ENCODE results near the gene OR8B3.
"Not testable (repeated sequence)": the region's sequence is repeated elsewhere in the genome, so short reads cannot be mapped to it uniquely, and the experiment has no call there.

OR8B3 gene

GRCh38 chr11:124424384-124424921 is 25.6 kb upstream of the OR8B3 start, which contains the start of gene OR8B4:
OR8B4 (minus strand) TSS chr11:124424871; CDS start chr11:124424871, 0 bp downstream.
- DNase-seq = no peak

GRCh38 chr11:124421043-124421442 is 22.2 kb upstream of the OR8B3 start:
- Histone ChIP-seq H3K9me3 (ENCODE audit: control insufficient read depth, low read length) (no peaks in the 10 kb centered on the region), H3K36me3 (ENCODE audit: control insufficient read depth, insufficient read depth, low read length) (no peaks in the 10 kb centered on the region), H3K4me1 (ENCODE audit: control insufficient read depth, insufficient read depth, low read length, poor library complexity, severe bottlenecking) (no peaks in the 10 kb centered on the region), H3K27ac (ENCODE audit: insufficient read depth, low read length, poor library complexity, severe bottlenecking) (no peak overlapping the region), H3K4me3 (ENCODE audit: insufficient read depth, low read depth, low read length, poor library complexity, severe bottlenecking) (no peak overlapping the region), H3K27me3 (replicated peaks; ENCODE audit: control insufficient read depth, insufficient read depth, low read length, poor library complexity, severe bottlenecking) (no peaks in the 10 kb centered on the region)
- no peak for DNase-seq

More at GRCh38 chr11:124424384-124424921, 25.6 kb upstream of the OR8B3 start, which contains the start of gene OR8B4:
- H3K27me3 ChIP-seq (replicated peaks; ENCODE audit: control insufficient read depth, insufficient read depth, low read length, poor library complexity, severe bottlenecking) = no peaks in the 10 kb centered on the region
- no peak within 1 kb of the TSS for H3K27ac ChIP-seq (ENCODE audit: insufficient read depth, low read length, poor library complexity, severe bottlenecking)
- H3K9me3 ChIP-seq (ENCODE audit: control insufficient read depth, low read length) = no peaks in the 10 kb centered on the region
- no peak within 1 kb of the TSS for H3K4me3 ChIP-seq (ENCODE audit: insufficient read depth, low read depth, low read length, poor library complexity, severe bottlenecking)
- H3K4me1 ChIP-seq (ENCODE audit: control insufficient read depth, insufficient read depth, low read length, poor library complexity, severe bottlenecking) = no peaks in the 10 kb centered on the region
- H3K36me3 ChIP-seq (ENCODE audit: control insufficient read depth, insufficient read depth, low read length) = no peaks in the 10 kb centered on the region

- Histone ChIP-seq H3K4me1 (ENCODE audit: control insufficient read depth, insufficient read depth, low read length, poor library complexity, severe bottlenecking) (no peaks in the 10 kb centered on the region), H3K9me3 (ENCODE audit: control insufficient read depth, low read length) (no peaks in the 10 kb centered on the region), H3K27ac (ENCODE audit: insufficient read depth, low read length, poor library complexity, severe bottlenecking) (no peak overlapping the region), H3K4me3 (ENCODE audit: insufficient read depth, low read depth, low read length, poor library complexity, severe bottlenecking) (no peak overlapping the region), H3K36me3 (ENCODE audit: control insufficient read depth, insufficient read depth, low read length) (no peaks in the 10 kb centered on the region), H3K27me3 (replicated peaks; ENCODE audit: control insufficient read depth, insufficient read depth, low read length, poor library complexity, severe bottlenecking) (no peaks in the 10 kb centered on the region)
- DNase-seq = no peak
These were observed 16.6 kb upstream of the OR8B3 start for GRCh38 chr11:124415356-124415923.

- no peaks in the 10 kb centered on the region for H3K27me3 ChIP-seq (replicated peaks; ENCODE audit: control insufficient read depth, insufficient read depth, low read length, poor library complexity, severe bottlenecking)
- no peaks in the 10 kb centered on the region for H3K36me3 ChIP-seq (ENCODE audit: control insufficient read depth, insufficient read depth, low read length)
- DNase-seq = no peak
- H3K4me3 ChIP-seq (ENCODE audit: insufficient read depth, low read depth, low read length, poor library complexity, severe bottlenecking) = no peak overlapping the region
- H3K4me1 ChIP-seq (ENCODE audit: control insufficient read depth, insufficient read depth, low read length, poor library complexity, severe bottlenecking) = no peaks in the 10 kb centered on the region
- H3K9me3 ChIP-seq (ENCODE audit: control insufficient read depth, low read length) = no peaks in the 10 kb centered on the region
- no peak overlapping the region for H3K27ac ChIP-seq (ENCODE audit: insufficient read depth, low read length, poor library complexity, severe bottlenecking)
These were observed 11.1 kb upstream of the OR8B3 start for GRCh38 chr11:124409906-124410305.

- Histone ChIP-seq H3K4me1 (ENCODE audit: control insufficient read depth, insufficient read depth, low read length, poor library complexity, severe bottlenecking) (no peaks in the 10 kb centered on the region), H3K4me3 (ENCODE audit: insufficient read depth, low read depth, low read length, poor library complexity, severe bottlenecking) (no peak overlapping the region), H3K36me3 (ENCODE audit: control insufficient read depth, insufficient read depth, low read length) (no peaks in the 10 kb centered on the region), H3K27ac (ENCODE audit: insufficient read depth, low read length, poor library complexity, severe bottlenecking) (no peak overlapping the region), H3K27me3 (replicated peaks; ENCODE audit: control insufficient read depth, insufficient read depth, low read length, poor library complexity, severe bottlenecking) (no peaks in the 10 kb centered on the region), H3K9me3 (ENCODE audit: control insufficient read depth, low read length) (no peaks in the 10 kb centered on the region)
- DNase-seq = no peak
These were observed 6.8 kb upstream of the OR8B3 start for GRCh38 chr11:124405581-124405980.

- H3K4me3 ChIP-seq (ENCODE audit: insufficient read depth, low read depth, low read length, poor library complexity, severe bottlenecking); H3K36me3 ChIP-seq (ENCODE audit: control insufficient read depth, insufficient read depth, low read length); H3K27me3 ChIP-seq (replicated peaks; ENCODE audit: control insufficient read depth, insufficient read depth, low read length, poor library complexity, severe bottlenecking); H3K27ac ChIP-seq (ENCODE audit: insufficient read depth, low read length, poor library complexity, severe bottlenecking); H3K9me3 ChIP-seq (ENCODE audit: control insufficient read depth, low read length); H3K4me1 ChIP-seq (ENCODE audit: control insufficient read depth, insufficient read depth, low read length, poor library complexity, severe bottlenecking); DNase-seq: not testable (repeated sequence)
These were observed 4.4 kb upstream of the OR8B3 start for GRCh38 chr11:124403186-124403585.

GRCh38 chr11:124402326-124402922 is 3.6 kb upstream of the OR8B3 start:
- H3K4me1 ChIP-seq (ENCODE audit: control insufficient read depth, insufficient read depth, low read length, poor library complexity, severe bottlenecking) = no peaks in the 10 kb centered on the region
- H3K27me3 ChIP-seq (replicated peaks; ENCODE audit: control insufficient read depth, insufficient read depth, low read length, poor library complexity, severe bottlenecking) = no peaks in the 10 kb centered on the region
- no peaks in the 10 kb centered on the region for H3K9me3 ChIP-seq (ENCODE audit: control insufficient read depth, low read length)
- no peak overlapping the region for H3K4me3 ChIP-seq (ENCODE audit: insufficient read depth, low read depth, low read length, poor library complexity, severe bottlenecking)
- no peaks in the 10 kb centered on the region for H3K36me3 ChIP-seq (ENCODE audit: control insufficient read depth, insufficient read depth, low read length)
- no peak overlapping the region for H3K27ac ChIP-seq (ENCODE audit: insufficient read depth, low read length, poor library complexity, severe bottlenecking)
- no peak for DNase-seq

GRCh38 chr11:124396847-124397246 is 2.0 kb downstream of the OR8B3 start:
- not testable (repeated sequence) for DNase-seq; H3K36me3 ChIP-seq (ENCODE audit: control insufficient read depth, insufficient read depth, low read length); H3K4me1 ChIP-seq (ENCODE audit: control insufficient read depth, insufficient read depth, low read length, poor library complexity, severe bottlenecking); H3K27ac ChIP-seq (ENCODE audit: insufficient read depth, low read length, poor library complexity, severe bottlenecking); H3K27me3 ChIP-seq (replicated peaks; ENCODE audit: control insufficient read depth, insufficient read depth, low read length, poor library complexity, severe bottlenecking); H3K4me3 ChIP-seq (ENCODE audit: insufficient read depth, low read depth, low read length, poor library complexity, severe bottlenecking); H3K9me3 ChIP-seq (ENCODE audit: control insufficient read depth, low read length)

- H3K36me3 ChIP-seq (ENCODE audit: control insufficient read depth, insufficient read depth, low read length) = no peaks in the 10 kb centered on the region
- no peak for DNase-seq
These were observed 4.4 kb downstream of the OR8B3 start for GRCh38 chr11:124394408-124394807.

GRCh38 chr11:124384399-124384798 is 14.4 kb downstream of the OR8B3 start, which contains the start of gene OR8B2:
OR8B2 (minus strand) TSS chr11:124384499; CDS start chr11:124383343, 1,156 bp downstream.
- no peak within 1 kb of the TSS for H3K4me3 ChIP-seq (ENCODE audit: insufficient read depth, low read depth, low read length, poor library complexity, severe bottlenecking)
- H3K9me3 ChIP-seq (ENCODE audit: control insufficient read depth, low read length) = no peaks in the 10 kb centered on the region
- no peak for DNase-seq
- H3K27ac ChIP-seq (ENCODE audit: insufficient read depth, low read length, poor library complexity, severe bottlenecking) = no peak within 1 kb of the TSS
- no peaks in the 10 kb centered on the region for H3K27me3 ChIP-seq (replicated peaks; ENCODE audit: control insufficient read depth, insufficient read depth, low read length, poor library complexity, severe bottlenecking)
- no peaks in the 10 kb centered on the region for H3K4me1 ChIP-seq (ENCODE audit: control insufficient read depth, insufficient read depth, low read length, poor library complexity, severe bottlenecking)
- no peaks in the 10 kb centered on the region for H3K36me3 ChIP-seq (ENCODE audit: control insufficient read depth, insufficient read depth, low read length)

More at GRCh38 chr11:124394408-124394807, 4.4 kb downstream of the OR8B3 start:
- Histone ChIP-seq H3K27ac (ENCODE audit: insufficient read depth, low read length, poor library complexity, severe bottlenecking) (no peak overlapping the region), H3K27me3 (replicated peaks; ENCODE audit: control insufficient read depth, insufficient read depth, low read length, poor library complexity, severe bottlenecking) (no peaks in the 10 kb centered on the region), H3K9me3 (ENCODE audit: control insufficient read depth, low read length) (no peaks in the 10 kb centered on the region), H3K4me3 (ENCODE audit: insufficient read depth, low read depth, low read length, poor library complexity, severe bottlenecking) (no peak overlapping the region), H3K4me1 (ENCODE audit: control insufficient read depth, insufficient read depth, low read length, poor library complexity, severe bottlenecking) (no peaks in the 10 kb centered on the region)

Measured in effector memory CD4-positive, alpha-beta T cell (primary cell).